GM18873 (cell line): ENCODE data around the gene DKK3.
"Not testable (repeated sequence)": the region's sequence is repeated elsewhere in the genome, so short reads cannot be mapped to it uniquely, and the experiment has no call there.

Experiments
- ATAC-seq: cut with Tn5 transposase; IDR thresholded peaks from one replicate; pipeline ENCODE4 v1.9.1; 2021; ENCODE audit warnings: mild to moderate bottlenecking, moderate library complexity, moderate number of reproducible peaks; ENCODE audit not compliant: unreplicated experiment, low FRiP score

DKK3 gene

DNA sequence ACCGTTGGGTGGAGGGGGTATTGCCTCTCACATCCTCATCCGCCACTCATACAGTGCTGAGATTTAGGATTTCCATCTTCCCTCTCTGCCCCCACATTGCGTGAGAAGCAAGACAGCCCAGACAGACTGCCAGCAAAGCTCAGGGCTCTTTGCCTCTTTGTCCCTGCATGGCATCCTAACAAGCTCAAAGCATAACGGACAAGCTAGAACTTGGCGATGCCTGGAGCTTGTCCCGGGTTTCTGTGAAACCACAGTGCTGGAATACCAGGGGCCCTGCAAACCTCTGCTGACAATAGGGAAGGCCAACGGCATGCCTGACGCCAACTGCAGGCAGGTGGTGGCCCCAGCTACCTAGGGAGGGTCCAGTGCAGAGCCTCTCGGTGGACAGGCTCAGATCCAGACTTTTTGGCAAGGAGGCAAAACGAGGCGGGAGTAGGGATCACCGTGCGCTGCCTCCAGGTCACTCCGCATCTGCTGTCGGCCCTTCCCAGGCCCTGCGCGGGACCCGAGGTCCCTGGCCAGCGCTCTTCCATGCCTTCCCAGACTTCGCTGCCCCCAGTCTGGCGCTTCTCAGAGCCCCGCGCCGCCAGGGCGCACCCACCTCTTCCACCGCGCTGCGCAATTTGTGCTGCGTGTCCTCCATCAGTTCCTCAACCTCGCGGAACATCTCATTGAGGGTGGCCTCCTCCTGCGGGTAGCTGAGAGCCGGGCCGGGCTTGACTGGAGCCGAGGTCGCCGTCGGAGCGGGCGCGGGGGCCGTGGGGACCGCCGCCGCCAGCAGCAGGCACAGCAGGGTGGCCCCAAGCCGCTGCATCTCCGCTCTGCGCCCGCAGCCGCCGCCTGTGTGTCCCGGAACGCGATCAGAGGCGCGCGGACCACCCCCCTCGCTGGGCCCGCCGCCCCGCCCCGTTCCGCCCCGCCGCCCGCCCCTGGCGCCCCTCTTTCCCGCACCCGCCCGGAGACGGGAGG lies at the start of gene DKK3:
DKK3 (minus strand) TSS at position 858 of the 969 bp plus-strand sequence; CDS start at position 814, 44 bp downstream.
- ATAC-seq: no peak

DNA sequence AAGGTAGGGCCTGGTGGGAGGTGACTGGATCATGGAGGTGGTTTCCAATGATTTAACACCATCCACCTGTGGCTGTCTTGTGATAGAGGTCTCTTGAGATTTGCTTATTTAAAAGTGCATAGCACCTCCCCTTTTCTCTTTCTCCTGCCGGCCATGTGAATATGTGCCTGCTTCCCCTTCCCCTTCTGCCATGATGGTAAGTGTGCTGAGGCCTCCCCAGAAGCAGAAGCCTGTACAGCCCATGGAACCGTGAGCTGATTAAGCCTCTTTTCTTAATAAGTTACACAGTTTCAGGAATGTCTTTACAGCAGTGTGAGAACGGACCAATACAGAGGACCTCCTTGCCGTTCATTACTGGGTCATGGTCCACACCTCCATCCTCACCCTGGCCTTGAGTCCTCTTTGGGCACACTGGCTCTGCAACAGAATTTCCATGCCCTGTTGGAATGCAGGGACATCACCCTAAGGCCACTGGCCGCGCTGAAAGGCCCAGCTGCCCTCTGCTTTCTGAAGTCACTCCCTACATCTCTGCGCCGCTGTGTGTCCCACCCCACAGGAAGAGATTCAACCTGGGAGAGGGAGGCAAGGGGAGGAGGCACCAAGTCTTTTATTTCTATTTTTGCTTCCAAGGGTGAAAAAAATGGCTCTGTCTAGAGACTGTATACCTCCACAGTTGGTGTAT lies 49.0 kb upstream of the DKK3 start:
- no peak for ATAC-seq

DNA sequence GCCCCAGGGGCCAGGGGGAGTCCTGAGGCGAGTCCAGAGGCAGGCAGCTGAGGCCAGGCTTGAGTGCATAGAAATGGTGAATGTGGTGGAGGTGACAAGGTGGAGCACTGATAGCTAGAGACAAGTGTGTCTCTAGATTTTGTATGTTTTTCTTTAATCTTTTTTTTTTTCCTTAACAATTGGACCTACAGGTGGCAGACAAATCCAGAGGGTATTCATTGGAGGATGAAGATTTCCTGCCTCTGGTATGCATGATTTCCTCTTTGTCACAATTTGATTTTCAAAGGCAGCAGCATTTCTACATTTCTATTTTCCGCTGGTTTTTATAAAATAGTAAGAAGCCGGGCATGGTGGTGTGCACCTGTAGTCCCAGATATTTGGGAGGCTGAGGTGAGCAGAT lies 47.7 kb upstream of the DKK3 start:
- no peak for ATAC-seq

DNA sequence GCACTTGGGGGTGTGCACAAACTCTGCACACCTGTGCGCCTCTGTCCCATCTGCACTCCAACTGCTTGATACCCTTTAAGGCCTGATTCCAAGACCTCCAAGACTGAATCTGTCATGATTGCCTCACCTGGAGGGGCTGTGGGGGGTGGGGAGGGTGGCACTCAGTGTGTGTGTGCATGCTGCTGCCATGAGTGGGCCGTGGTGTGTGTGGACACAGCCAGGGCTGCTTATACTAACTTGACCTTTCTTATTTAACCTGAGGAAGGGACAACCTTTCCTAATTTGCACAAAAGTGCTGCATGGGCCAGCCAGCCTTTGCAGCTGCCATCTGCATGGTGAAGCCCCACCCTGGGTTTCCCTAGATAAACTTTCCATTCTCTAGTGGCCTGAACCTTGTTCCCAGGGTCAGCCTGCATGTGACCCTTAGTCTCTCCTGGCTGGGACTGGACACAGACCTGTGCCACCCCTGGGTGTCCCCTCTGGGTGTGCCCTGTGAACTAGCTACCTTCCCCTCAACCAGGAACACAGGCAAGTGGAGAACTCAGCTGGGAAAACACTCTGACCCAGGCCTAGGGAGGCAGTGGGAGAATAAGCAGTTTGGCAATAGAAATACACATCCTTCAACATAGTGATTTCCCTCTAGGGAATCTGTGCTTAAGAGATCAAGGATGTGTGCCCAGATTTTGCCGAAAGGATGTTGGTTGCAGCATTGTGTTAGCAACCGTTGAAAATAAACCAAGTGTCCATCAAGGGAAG lies 45.4 kb upstream of the DKK3 start:
- no peak for ATAC-seq

DNA sequence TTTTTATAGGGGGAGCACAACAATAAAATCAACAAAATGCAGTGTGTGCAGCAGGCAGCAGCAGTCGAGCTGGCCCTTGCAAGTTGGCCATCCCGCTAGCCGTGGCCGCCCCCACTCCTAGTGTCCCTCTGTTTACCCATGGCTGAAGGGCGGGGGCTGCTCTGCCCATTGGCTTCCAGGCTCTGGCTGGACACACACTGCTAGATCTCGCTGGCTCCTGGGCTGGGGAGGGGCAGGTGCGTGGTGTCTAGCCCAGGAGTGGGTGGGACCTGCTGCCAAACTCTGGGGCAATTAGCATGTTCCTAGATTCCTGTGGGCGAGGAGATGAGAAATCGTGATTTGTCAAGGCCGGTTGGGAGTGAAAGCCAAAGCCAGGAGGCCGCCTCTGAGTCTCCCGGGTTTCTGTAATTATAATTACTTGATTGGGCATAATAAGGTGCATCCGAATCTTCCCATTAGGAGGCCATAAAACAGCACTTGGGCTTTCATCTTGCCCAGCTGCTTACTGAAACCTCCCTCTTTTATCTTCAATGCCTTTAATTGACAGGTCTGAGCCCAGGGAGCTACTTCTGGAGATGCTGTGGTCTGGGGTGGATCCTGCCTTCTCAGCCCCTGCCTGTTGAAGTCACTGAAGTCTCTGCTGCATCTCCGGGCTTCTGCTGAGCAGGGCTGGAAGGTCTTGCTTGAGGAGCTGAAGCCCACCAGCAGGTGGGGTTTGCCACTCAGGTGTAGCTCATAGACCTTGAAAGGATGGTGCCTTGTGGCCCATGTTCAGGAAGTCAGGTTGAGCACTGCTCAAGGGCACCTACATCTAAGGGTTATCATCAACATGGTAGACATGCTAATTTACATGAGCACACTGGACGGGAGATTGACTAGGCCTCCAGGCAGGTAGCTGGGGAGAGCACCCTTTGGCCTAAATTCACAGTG lies 44.5 kb upstream of the DKK3 start:
- no peak for ATAC-seq

DNA sequence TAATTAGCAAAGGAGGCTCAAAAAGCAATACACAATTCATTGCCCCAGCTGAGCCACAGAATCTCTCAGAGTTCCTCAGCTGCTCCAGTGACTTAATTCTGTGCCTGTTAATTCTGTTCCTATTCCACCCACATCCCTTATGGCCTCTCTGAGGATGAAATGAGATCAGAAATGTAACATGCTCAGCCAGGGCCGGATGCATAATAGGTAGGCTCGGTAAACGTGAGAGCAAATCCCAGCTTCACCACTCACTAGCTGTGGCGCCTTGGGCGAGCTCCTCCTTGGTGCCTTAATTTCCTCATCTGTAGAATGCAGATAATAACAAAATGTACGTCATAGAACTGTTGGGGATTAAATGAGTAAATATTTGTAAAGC lies 42.8 kb upstream of the DKK3 start:
- ATAC-seq: no peak

DNA sequence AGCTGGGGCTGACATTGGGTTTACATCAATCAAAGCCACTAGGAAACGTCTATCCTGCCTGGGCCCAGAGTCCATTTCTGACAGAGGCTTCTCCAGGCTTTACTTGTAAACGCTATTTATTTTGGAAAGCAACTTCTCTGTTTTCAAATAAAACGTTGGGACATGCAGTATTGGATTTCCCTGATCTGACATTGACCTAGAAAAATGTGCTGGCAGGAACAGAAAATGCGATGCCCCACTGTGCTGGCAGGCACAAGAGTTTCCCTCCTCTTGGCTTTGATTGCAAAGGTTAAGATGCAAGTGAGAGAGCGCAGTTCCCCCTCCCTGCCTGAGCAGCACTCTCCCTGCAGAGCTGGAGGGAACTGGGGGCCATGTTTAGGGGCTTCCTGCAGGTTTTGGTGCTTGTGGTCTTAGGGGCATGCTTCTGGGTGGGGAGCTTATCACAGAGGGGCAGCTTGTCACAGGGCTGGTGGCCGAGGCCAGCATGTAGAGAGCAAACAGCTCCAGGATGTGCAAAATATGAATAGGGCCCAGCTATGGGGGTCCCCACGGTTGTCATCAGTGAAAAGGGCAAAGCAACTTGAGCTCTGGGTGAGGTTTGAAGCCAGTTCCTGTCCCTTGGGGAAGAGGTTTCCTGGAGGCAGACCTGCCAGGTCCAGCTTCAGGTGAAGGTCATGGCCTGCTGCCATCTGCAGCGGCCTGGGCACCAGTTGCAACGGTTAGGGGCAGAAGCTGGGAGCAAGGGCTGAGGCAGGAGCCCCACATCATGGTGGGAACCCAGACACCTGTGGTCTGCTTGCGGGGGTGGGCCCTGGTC lies 42.3 kb upstream of the DKK3 start:
- ATAC-seq: no peak

DNA sequence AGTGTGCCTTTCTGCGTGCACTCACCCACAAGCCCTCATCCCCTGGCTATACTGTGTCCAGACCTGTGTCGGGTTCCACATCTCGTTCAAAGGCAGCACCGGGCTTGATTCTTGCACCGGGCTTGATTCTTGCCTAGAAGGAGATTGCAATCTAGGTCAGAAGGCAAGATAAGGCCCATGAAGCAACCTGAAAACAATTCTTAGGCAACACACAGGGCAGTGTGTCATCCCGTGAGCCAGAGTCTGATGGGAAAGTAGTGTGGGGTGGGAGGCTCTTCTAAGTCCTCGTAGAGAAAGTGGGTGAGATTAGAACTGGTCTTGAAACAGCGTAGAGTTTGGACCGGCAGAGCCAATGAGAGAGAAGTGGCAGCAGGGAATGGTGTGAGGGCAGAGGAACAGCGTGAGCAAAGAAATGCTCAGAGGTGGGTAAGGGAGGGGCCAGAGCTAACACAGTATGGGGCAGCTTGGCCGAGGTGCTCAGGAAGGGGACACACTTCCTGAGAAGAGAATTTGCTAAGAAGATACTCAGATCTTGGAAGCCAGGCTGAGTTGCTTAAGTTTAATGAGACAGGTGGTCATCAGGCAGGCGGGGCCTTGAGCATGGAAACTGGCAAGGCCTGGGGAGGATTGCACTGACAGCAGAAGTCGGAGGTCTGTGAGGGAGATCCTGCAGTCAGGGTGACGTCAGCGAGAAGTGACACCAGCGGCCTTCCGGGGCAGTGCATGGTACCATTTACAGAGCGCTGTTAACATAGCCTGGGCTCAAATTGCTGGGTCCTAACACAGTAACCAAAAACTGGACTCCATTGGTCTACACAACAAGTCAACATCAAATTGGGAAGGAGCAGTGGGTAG lies 40.7 kb upstream of the DKK3 start:
- ATAC-seq: no peak

DNA sequence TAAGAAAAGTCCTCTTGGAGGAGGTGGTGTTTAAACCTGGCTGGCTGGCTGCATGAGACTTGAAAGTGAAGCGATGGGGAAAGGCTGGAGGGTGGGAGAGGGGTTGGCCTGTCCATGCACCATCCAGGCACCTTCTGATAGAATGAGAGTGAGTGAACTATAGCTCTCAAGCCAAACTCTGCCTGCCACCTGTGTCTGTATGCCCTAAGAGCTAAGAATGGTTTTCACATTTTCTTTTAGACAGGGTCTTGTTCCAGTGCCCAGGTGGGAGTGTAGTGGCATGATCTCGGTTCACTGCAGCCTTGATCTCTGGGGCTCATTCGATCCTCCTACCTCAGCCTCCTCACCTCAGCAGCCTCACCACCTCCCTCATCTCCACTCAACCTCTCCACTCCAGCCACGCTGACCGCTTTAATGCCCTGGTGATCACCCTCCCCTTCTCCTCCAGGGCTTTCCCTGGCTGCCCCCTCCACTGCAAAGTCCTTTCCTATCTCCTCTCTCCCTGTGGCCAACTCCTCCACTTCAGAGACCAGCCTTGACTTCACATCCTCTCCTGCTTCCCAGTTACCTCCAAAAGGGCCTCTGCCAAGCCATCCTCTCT lies 38.3 kb upstream of the DKK3 start:
- no peak for ATAC-seq

DNA sequence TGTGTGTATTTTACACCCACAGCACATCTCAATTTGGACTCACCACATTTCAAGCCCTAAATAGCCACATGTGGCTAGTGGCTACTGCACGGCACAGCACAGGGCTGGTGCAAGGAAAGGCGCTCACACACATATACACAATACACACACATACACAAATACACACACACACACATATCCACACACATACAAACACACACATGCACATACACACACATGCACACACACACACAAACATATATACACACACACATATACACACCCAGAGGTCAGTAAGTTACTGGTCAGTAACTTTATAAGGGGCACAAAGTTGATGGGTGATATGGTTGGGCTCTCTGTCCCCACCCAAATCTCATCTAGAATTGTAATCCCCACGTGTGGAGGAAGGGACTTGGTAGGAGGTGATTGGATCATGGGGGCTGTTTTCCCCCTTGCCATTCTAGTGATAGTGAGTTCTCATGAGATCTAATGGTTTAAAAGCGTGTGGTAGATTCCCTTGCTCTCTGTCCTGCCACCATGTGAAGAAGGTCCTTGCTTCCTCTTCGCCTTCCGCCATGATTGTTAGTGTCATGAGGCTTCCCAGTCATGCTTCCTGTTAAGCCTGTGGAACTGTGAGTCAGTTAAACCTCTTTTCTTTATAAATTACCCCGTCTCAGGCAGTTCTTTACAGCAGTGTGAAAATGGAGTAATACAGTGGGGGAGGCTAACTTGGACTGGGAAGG lies 37.6 kb upstream of the DKK3 start:
- ATAC-seq: no peak

DNA sequence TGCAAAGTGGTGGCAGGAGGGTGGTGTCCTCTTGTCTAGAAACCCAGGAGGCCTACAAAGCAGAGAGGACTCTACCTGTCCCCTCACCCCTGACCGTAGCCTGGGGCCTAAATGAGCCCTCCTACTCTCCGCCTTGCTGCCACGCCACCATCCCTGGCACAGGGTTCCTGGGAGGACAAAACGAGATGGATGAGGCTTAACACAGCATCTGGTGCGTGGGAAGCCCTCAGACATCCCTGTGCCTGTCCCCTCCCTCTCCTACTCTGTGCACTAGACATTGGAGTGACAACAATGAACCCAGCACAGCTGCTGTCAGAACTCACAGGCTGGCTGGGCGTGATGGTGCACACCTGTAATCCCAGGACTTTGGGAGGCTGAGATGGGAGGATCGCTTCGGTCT lies 36.4 kb upstream of the DKK3 start:
- no peak for ATAC-seq

DNA sequence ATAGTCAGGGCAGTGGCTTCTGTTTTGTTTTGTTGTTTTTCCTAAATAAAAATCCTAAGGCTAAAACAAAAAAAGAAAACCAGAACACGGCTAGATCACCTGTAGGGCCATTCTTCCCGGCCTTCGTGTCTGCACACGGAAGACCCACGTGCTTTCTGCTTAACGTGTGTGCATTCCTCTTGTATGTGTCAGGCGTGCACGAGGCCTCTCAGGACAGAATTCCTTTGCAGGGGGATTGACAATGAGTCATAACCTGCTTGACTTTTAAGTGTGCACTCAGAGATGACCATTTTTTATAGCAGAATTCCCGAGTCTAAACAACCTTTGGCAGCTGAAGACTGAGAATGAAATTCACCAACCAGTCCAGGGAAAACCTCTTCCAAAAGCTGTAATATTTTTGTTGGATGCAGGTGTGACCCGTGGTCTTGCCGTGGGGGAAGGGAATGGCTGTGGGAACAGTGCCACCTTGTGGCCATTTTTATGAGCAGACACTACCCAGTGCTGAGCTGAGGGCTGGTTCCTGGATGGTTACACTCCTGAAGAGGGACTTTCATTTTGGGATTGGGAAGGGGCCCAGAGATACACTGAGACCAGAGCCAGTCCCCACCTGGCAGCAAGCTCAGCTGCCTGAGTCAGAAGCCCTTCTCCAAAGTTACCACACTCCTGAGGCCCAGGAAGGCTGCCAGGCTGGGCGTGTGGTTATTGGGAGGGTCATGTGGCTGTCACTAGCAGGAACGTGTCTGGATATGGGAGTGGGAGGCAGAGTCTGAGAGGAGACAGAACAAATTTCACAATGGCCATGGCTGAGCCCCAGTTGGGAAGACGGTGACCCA lies 35.7 kb upstream of the DKK3 start:
- ATAC-seq: no peak

DNA sequence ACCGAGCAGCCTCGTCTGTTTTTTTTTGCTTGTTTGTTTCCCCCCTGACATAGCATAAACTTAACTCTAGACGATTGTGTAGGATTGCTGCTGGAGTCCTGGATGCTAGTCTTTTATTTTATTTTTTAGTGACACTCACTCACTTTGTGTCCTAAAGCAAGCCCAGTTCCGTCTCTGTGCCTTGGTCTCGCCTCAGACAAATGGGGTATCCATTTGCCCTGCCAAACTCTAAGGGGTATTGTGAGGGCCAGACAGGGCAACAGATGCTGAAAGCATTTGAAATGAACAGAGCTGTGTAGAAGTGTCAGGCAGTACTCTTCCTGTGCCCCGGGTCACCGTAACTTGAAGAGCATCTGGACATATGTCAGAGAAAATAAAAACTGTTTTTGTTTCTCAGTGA lies 34.8 kb upstream of the DKK3 start:
- no peak for ATAC-seq

DNA sequence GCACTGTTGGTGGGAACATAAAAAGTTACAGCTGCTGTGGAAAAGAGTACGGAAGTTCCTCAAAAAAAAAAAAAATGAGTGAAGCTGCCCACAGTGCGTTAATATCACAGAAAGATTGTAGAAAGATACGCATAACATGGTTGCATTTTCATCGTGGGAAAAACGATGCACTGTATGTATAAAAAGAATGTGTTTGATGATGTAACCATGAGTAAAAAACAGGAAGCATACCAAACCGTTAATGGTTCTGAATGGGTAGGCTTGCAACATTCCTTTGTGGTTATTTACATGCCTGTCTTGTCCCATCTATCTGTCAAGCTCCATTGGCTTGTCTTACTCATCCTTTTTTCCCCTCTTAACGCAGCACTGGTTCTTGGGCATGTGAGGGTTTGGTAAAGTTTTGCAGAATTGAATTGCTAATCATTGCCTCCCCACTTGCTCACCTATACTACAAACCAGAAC lies 33.8 kb upstream of the DKK3 start:
- no peak for ATAC-seq

DNA sequence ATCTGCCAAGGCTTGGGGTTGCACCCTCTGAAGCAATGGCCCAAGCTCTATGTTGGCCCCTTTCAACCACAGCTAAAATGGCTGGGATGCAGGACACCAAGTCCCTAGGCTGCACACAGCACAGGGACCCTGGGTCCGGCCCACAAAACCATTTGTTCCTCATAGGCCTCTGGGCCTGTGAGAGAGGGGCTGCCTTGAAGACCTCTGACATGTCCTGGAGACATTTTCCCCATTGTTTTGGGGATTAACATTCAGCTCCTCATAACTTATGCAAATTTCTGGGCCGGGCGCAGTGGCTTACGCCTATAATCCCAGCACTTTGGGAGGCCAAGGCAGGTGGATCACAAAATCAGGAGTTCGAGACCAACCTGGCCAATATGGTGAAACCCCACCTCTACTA lies 32.3 kb upstream of the DKK3 start:
- not testable (repeated sequence) for ATAC-seq

DNA sequence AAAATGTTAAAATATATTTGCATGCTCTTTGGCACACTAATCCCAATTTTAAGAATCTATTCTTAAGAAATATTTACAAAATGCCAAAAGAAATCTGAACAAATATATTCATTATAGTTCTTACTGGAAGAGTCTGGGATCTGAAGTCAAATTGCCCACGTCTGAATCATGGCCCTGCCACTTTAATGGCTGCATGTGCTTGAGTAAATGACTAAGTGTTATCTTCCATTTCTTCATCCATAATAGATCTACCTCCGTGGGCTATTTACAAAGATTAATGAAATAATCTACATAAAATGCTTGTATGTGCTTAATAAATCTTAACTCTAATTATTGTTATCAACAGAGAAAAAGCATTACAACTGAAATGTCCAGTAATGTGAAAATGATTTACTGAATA lies 24.5 kb upstream of the DKK3 start:
- ATAC-seq: no peak
